OCI-LY3 (cell line): Measurements from ENCODE around the gene GATM.

Experiments used
- H2AFZ ChIP-seq: fragments of 200-600, 300-600 bp; shearing (Covaris generic); 2 replicates; pipeline ENCODE4 v1.6.0; 2014; ENCODE audit warnings: antibody characterized with exemption, low read depth, low read length
- H3K27ac ChIP-seq: fragments of 200-600, 300-600 bp; sonication (generic); 2 replicates; pipeline ENCODE4 v1.5.1; 2014; ENCODE audit warnings: mild to moderate bottlenecking, low read length, moderate library complexity, mixed read lengths
- H3K27me3 ChIP-seq: fragments of 200-600, 300-600 bp; sonication (generic); 2 replicates; pipeline ENCODE4 v1.6.1; 2014; ENCODE audit warnings: low read depth, low read length, mixed read lengths
- H3K36me3 ChIP-seq: fragments of 200-600, 300-600 bp; sonication (generic); replicated peaks from 2 replicates; pipeline ENCODE3; 2014; ENCODE audit warnings: low read depth, low read length, mixed read lengths
- H3K4me1 ChIP-seq: fragments of 300-600, 200-600 bp; sonication (generic); 2 replicates; pipeline ENCODE4 v1.6.1; 2014; ENCODE audit warnings: low read length, mixed read lengths
- H3K4me2 ChIP-seq: fragments of 200-600, 300-600 bp; sonication (generic); 2 replicates; pipeline ENCODE4 v1.6.1; 2014; ENCODE audit warnings: low read length, mixed read lengths
- H3K4me3 ChIP-seq: fragments of 300-600, 200-600 bp; sonication (generic); 2 replicates; pipeline ENCODE4 v1.5.1; 2014; ENCODE audit warnings: antibody characterized with exemption, mild to moderate bottlenecking, low read length, moderate library complexity
- H3K79me2 ChIP-seq: fragments of 300-600, 200-600 bp; shearing (Covaris generic); 2 replicates; pipeline ENCODE4 v1.6.1; 2014; ENCODE audit warnings: mild to moderate bottlenecking, low read length, mixed read lengths
- H3K9ac ChIP-seq: fragments of 300-600, 200-600 bp; shearing (Covaris generic); 2 replicates; pipeline ENCODE4 v1.6.0; 2014; ENCODE audit warnings: mild to moderate bottlenecking, low read length, moderate library complexity
- H3K9me3 ChIP-seq: fragments of 200-600, 300-600 bp; shearing (Covaris generic); 2 replicates; pipeline ENCODE4 v1.6.1; 2014; ENCODE audit warnings: low read length, mixed read lengths; ENCODE audit not compliant: insufficient read depth
- H4K20me1 ChIP-seq: fragments of 200-600, 300-600 bp; sonication (generic); 2 replicates; pipeline ENCODE4 v1.6.1; 2016; ENCODE audit warnings: low read length, mixed read lengths; ENCODE audit not compliant: insufficient read depth
- EZH2phosphoT487 ChIP-seq: fragments of 200-600 bp; shearing (Covaris generic); IDR thresholded peaks from 2 replicates; pipeline ENCODE4 v1.6.1; 2018; ENCODE audit warnings: antibody characterized with exemption, mixed run types, low read depth
- TF ChIP-seq, protein P1 (sequence below): fragments of 200-600, 300-600 bp; sonication (generic); IDR thresholded peaks from 2 replicates; pipeline ENCODE4 v1.5.1; 2014; ENCODE audit warnings: antibody characterized with exemption, low read length, low read depth

Gene GATM

DNA sequence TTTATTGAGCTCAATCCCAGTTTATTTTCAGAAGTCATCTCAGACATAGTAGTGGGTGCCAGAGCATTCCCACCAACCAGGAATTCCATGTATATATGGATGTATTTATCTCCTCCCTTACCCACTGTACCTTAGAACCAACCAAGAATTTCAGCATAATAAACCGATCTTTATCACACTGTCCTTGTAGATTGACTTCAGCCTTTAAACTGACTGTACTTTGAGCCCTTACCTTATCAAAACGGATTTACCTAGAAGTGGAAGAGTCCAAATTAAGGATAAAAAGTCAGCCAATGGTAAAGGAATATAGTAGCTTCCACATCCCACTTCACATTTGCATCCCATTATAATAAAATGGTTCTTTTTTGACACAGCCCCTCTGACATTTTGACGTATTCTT is 37.9 kb downstream of the GATM start:
- H3K9me3 ChIP-seq = no peaks in the 10 kb centered on the region
- no peak overlapping the region for H3K4me2 ChIP-seq
- no peak overlapping the region for H3K9ac ChIP-seq
- H3K4me3 ChIP-seq = no peak overlapping the region
- no peak overlapping the region for H2AFZ ChIP-seq
- H3K27me3 ChIP-seq = no peaks in the 10 kb centered on the region
- H3K4me1 ChIP-seq = peaks cover 38% of the 10 kb centered on the region
- no peaks in the 10 kb centered on the region for H3K36me3 ChIP-seq
- H4K20me1 ChIP-seq = no peaks in the 10 kb centered on the region
- no peaks in the 10 kb centered on the region for H3K79me2 ChIP-seq
- no peak for TF ChIP-seq EZH2phosphoT487
- TF ChIP-seq, protein P1, sequence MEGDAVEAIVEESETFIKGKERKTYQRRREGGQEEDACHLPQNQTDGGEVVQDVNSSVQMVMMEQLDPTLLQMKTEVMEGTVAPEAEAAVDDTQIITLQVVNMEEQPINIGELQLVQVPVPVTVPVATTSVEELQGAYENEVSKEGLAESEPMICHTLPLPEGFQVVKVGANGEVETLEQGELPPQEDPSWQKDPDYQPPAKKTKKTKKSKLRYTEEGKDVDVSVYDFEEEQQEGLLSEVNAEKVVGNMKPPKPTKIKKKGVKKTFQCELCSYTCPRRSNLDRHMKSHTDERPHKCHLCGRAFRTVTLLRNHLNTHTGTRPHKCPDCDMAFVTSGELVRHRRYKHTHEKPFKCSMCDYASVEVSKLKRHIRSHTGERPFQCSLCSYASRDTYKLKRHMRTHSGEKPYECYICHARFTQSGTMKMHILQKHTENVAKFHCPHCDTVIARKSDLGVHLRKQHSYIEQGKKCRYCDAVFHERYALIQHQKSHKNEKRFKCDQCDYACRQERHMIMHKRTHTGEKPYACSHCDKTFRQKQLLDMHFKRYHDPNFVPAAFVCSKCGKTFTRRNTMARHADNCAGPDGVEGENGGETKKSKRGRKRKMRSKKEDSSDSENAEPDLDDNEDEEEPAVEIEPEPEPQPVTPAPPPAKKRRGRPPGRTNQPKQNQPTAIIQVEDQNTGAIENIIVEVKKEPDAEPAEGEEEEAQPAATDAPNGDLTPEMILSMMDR = no peak
- H3K27ac ChIP-seq = no peak overlapping the region

DNA sequence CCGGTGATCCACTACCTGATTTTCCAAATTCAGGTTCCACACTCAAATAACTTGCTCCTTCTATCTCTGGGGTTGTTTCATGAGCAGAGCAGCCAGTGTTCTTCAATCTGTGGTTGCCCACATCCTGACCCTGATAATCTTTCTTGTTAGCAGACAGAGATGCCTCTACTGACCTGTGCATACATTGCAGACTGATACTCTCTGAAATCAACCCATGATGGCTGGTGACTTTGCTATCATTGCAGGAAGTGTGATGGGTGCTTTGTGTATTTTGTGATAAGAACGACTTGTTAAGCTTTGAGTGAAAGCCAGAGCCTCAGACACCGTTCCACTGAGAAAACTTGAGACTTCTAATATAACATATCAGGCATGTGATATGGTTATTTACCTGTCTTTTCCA is 39.9 kb downstream of the GATM start:
- H2AFZ ChIP-seq = no peak overlapping the region
- H3K4me2 ChIP-seq = no peak overlapping the region
- H4K20me1 ChIP-seq = no peaks in the 10 kb centered on the region
- no peaks in the 10 kb centered on the region for H3K36me3 ChIP-seq
- no peaks in the 10 kb centered on the region for H3K27me3 ChIP-seq
- no peak overlapping the region for H3K9ac ChIP-seq
- TF ChIP-seq EZH2phosphoT487 = no peak
- TF ChIP-seq, protein P1 = no peak
- H3K4me3 ChIP-seq = no peak overlapping the region
- no peaks in the 10 kb centered on the region for H3K9me3 ChIP-seq
- H3K79me2 ChIP-seq = no peaks in the 10 kb centered on the region
- no peak overlapping the region for H3K27ac ChIP-seq
- peaks cover 30% of the 10 kb centered on the region for H3K4me1 ChIP-seq

DNA sequence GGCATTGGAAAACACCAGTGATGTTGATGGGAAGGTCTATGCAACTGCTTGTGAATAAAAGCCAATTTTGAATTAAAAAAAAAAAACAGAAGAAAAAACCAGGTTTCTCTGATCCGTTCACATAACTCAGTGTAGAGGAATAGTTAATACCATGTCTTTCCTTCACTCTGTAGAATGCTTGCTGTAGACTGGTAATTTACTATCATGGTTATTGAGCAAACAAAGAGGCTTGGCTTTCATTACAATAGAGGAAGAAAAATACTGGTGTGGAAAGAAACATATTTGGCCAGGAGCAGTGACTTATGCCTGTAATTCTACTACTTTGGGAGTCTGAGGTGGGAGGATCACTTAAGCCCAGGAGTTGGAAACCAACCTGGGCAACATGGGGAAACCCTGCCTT is 41.1 kb downstream of the GATM start:
- no peak for TF ChIP-seq EZH2phosphoT487
- TF ChIP-seq, protein P1 = no peak
- Histone ChIP-seq H3K4me3 (no peak overlapping the region), H3K9ac (no peak overlapping the region), H2AFZ (no peak overlapping the region), H3K27ac (no peak overlapping the region), H3K9me3 (no peaks in the 10 kb centered on the region), H3K4me1 (peaks cover 18% of the 10 kb centered on the region), H4K20me1 (no peaks in the 10 kb centered on the region), H3K36me3 (no peaks in the 10 kb centered on the region), H3K4me2 (no peak overlapping the region), H3K27me3 (no peaks in the 10 kb centered on the region), H3K79me2 (no peaks in the 10 kb centered on the region)

DNA sequence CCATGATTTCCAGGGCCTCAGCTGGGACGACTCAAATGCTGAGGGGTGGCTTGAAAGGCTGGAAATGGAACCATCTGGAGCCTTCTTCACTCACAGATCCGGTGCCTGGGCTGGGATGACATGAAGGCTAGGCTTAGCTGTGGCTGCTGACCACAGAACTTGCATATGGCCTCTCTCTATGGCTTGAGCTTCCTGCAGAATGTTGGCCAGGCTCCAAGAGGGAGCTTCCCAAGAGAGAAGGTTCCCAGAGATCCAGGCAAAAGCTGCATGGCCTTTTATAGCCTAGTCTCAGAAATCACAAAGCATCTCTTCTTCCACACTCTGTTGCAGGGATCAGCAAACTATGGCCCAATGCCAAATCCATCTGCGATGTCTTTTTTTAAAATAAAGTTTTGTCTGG is 44.8 kb downstream of the GATM start:
- Histone ChIP-seq H3K4me1 (peaks cover 6% of the 10 kb centered on the region), H3K9me3 (no peaks in the 10 kb centered on the region), H3K27me3 (no peaks in the 10 kb centered on the region), H4K20me1 (no peaks in the 10 kb centered on the region), H3K36me3 (no peaks in the 10 kb centered on the region), H2AFZ (no peak overlapping the region), H3K4me2 (no peak overlapping the region), H3K4me3 (no peak overlapping the region), H3K79me2 (no peaks in the 10 kb centered on the region), H3K9ac (no peak overlapping the region), H3K27ac (no peak overlapping the region)
- TF ChIP-seq, protein P1 = no peak
- TF ChIP-seq EZH2phosphoT487 = no peak
